H9 (cell line): Measurements from ENCODE around the gene SMIM32. TPM values are rescaled to one million over a fixed set of nuclear protein-coding genes. Genes with fewer than 3 reads are reported as not detected.

Experiments used
- DNase-seq: peaks from one replicate; pipeline ENCODE4 v3.0.0-alpha.2; 2017
- H2AFZ ChIP-seq: one replicate; pipeline ENCODE4 v1.6.1; 2013; ENCODE audit warnings: mild to moderate bottlenecking, low read length, control low read depth, moderate library complexity
- H2AK5ac ChIP-seq: 2 replicates; pipeline ENCODE4 v1.6.1; 2013; ENCODE audit warnings: low read length, control low read depth, mixed read lengths; ENCODE audit not compliant: insufficient read length
- H2BK120ac ChIP-seq: one replicate; pipeline ENCODE4 v1.6.1; 2013; ENCODE audit warnings: low read depth, mild to moderate bottlenecking, low read length, control low read depth, inconsistent platforms; ENCODE audit not compliant: poor library complexity, severe bottlenecking
- H2BK12ac ChIP-seq: 2 replicates; pipeline ENCODE4 v1.6.1; 2013; ENCODE audit warnings: low read length, control low read depth, mixed read lengths, low read depth; ENCODE audit not compliant: insufficient read length
- H2BK15ac ChIP-seq: 2 replicates; pipeline ENCODE4 v1.6.1; 2013; ENCODE audit warnings: low read depth, low read length, control low read depth
- H2BK20ac ChIP-seq: one replicate; pipeline ENCODE4 v1.6.1; 2013; ENCODE audit warnings: low read depth, mild to moderate bottlenecking, low read length, control low read depth, inconsistent platforms; ENCODE audit not compliant: poor library complexity, severe bottlenecking
- H2BK5ac ChIP-seq: 2 replicates; pipeline ENCODE4 v1.6.1; 2013; ENCODE audit warnings: low read length, control low read depth, mixed read lengths; ENCODE audit not compliant: insufficient read length
- H3K14ac ChIP-seq: 2 replicates; pipeline ENCODE4 v1.6.1; 2013; ENCODE audit warnings: low read length, control low read depth; ENCODE audit not compliant: insufficient read depth
- H3K18ac ChIP-seq: 2 replicates; pipeline ENCODE4 v1.6.1; 2013; ENCODE audit warnings: low read depth, mild to moderate bottlenecking, mixed read lengths, low read length, control low read depth; ENCODE audit not compliant: insufficient read length
- H3K23ac ChIP-seq: 2 replicates; pipeline ENCODE4 v1.6.1; 2013; ENCODE audit warnings: low read length, control low read depth, mixed read lengths, low read depth; ENCODE audit not compliant: insufficient read length
- H3K23me2 ChIP-seq: 2 replicates; pipeline ENCODE4 v1.6.1; 2013; ENCODE audit warnings: low read depth, mild to moderate bottlenecking, mixed read lengths, low read length, control low read depth; ENCODE audit not compliant: insufficient read length, poor library complexity, severe bottlenecking
- H3K27ac ChIP-seq: 2 replicates; pipeline ENCODE4 v1.5.1; 2013; ENCODE audit warnings: low read length, control low read depth, mixed read lengths, low read depth; ENCODE audit not compliant: insufficient read length
- H3K27me3 ChIP-seq: 2 replicates; pipeline ENCODE4 v1.6.1; 2013; ENCODE audit warnings: low read length, control low read depth, inconsistent platforms; ENCODE audit not compliant: insufficient read depth
- H3K4ac ChIP-seq: 2 replicates; pipeline ENCODE4 v1.6.1; 2013; ENCODE audit warnings: low read depth, mild to moderate bottlenecking, control low read depth, inconsistent platforms, low read length, moderate library complexity
- H3K4me1 ChIP-seq: 2 replicates; pipeline ENCODE4 v1.6.1; 2013; ENCODE audit warnings: low read length, control low read depth, inconsistent platforms; ENCODE audit not compliant: insufficient read depth
- H3K4me2 ChIP-seq: 2 replicates; pipeline ENCODE4 v1.6.1; 2013; ENCODE audit warnings: low read length, control low read depth, mixed read lengths; ENCODE audit not compliant: insufficient read length, insufficient read depth
- H3K56ac ChIP-seq: 2 replicates; pipeline ENCODE4 v1.6.1; 2013; ENCODE audit warnings: low read depth, mild to moderate bottlenecking, mixed read lengths, low read length, control low read depth; ENCODE audit not compliant: insufficient read length
- H3K79me1 ChIP-seq: 2 replicates; pipeline ENCODE4 v1.6.1; 2013; ENCODE audit warnings: low read depth, mild to moderate bottlenecking, moderate library complexity, low read length, control low read depth, inconsistent platforms; ENCODE audit not compliant: insufficient read depth, poor library complexity, severe bottlenecking
- H3K79me2 ChIP-seq: 2 replicates; pipeline ENCODE4 v1.6.1; 2013; ENCODE audit warnings: low read length, control low read depth, inconsistent platforms; ENCODE audit not compliant: insufficient read depth
- H3K9ac ChIP-seq: 2 replicates; pipeline ENCODE4 v1.6.1; 2013; ENCODE audit warnings: low read length, control low read depth, mixed read lengths; ENCODE audit not compliant: insufficient read length; ENCODE audit errors: extremely low read depth
- H3K9me3 ChIP-seq: one replicate; pipeline ENCODE4 v1.6.1; 2013; ENCODE audit warnings: low read depth, low read length, inconsistent platforms; ENCODE audit not compliant: control insufficient read depth
- H3T11ph ChIP-seq: one replicate; pipeline ENCODE4 v1.6.1; 2013; ENCODE audit warnings: mild to moderate bottlenecking, low read length, control low read depth, inconsistent platforms
- H4K20me1 ChIP-seq: one replicate; pipeline ENCODE4 v1.6.1; 2013; ENCODE audit not compliant: control insufficient read depth, insufficient read length, insufficient read depth
- H4K5ac ChIP-seq: 2 replicates; pipeline ENCODE4 v1.6.1; 2013; ENCODE audit warnings: low read depth, mild to moderate bottlenecking, mixed read lengths, low read length, control low read depth; ENCODE audit not compliant: insufficient read length
- H4K8ac ChIP-seq: replicated peaks from 2 replicates; pipeline ENCODE4 v1.6.1; 2013; ENCODE audit warnings: low read length, control low read depth, mixed read lengths, low read depth; ENCODE audit not compliant: insufficient read length
- H4K91ac ChIP-seq: 2 replicates; pipeline ENCODE4 v1.6.1; 2013; ENCODE audit warnings: low read depth, mild to moderate bottlenecking, moderate library complexity, mixed read lengths, low read length, control low read depth; ENCODE audit not compliant: insufficient read length
- H3K27ac Mint-ChIP-seq, 3 experiments: 2 replicates in 2 of 3; 3 replicates in 1 of 3; pipeline ENCODE4 v1.8.0; 2020 to 2021; ENCODE audit warnings: mixed read lengths in 3 of 3, mild to moderate bottlenecking in 1 of 3, moderate library complexity in 1 of 3
- H3K27me3 Mint-ChIP-seq: 2 replicates; pipeline ENCODE4 v1.8.0; 2021; ENCODE audit warnings: low read depth, mild to moderate bottlenecking, moderate library complexity, mixed read lengths
- H3K36me3 Mint-ChIP-seq, 3 experiments: 2 replicates in 2 of 3; 3 replicates in 1 of 3; pipeline ENCODE4 v1.8.0; 2020 to 2021; ENCODE audit warnings: low read depth in 3 of 3, mixed read lengths in 3 of 3; ENCODE audit not compliant: insufficient read depth in 1 of 3
- H3K4me1 Mint-ChIP-seq, 2 experiments: 2 replicates each; pipeline ENCODE4 v1.8.0; 2020; ENCODE audit warnings: mixed read lengths in 2 of 2
- H3K4me3 Mint-ChIP-seq, 2 experiments: 2 replicates in 1 of 2; 3 replicates in 1 of 2; pipeline ENCODE4 v1.8.0; 2020 to 2021; ENCODE audit warnings: mild to moderate bottlenecking in 2 of 2, mixed read lengths in 2 of 2, moderate library complexity in 1 of 2
- H3K9me3 Mint-ChIP-seq, 2 experiments: 2 replicates in 1 of 2; 3 replicates in 1 of 2; pipeline ENCODE4 v1.8.0; 2020; ENCODE audit warnings: mild to moderate bottlenecking in 2 of 2, mixed read lengths in 2 of 2, moderate library complexity in 1 of 2
- WGBS: extraction: QIAGEN DNeasy Blood & Tissue Kit; methylation state at CpG from one replicate; pipeline ENCODE4 v1.1.7; 2013; ENCODE audit warnings: missing lambda C conversion rate, low lambda C conversion rate, mixed read lengths; ENCODE audit not compliant: insufficient read length; ENCODE audit errors: extremely low coverage; 5-methylcytosine and 5-hydroxymethylcytosine counted together
- total RNA-seq: library from RNA; stranded (reverse); gene quantifications from 2 replicates; pipeline ENCODE4 v1.2.1, GENCODE V29; 2021
- TF ChIP-seq, protein P1 (sequence below): fragments of 200-600 bp; sonication (generic); conservative IDR thresholded peaks from 3 replicates; pipeline ENCODE4 v1.8.0; 2021; ENCODE audit warnings: antibody characterized with exemption, mild to moderate bottlenecking

Gene SMIM32
- total RNA-seq, 1 experiment from 2014 or later = not detected

DNA sequence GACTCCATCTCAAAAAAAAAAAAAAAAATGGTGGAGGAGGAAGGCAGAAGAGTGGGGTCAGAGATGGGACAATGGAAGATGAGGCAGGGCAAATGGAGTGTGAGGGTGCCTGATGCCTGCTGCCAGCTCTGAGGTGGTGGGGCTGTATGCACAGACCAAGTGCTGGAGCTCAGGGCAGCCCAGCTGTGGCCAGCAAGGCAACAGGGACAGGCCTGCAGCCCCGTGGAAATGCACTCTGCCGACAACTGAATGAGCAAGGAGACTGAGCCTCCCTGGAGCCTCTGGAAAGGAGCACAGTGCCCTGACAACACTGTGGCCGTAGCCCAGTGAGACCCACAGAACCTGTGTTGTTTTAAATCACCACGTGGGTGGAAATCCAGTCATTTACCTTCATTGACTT, 22.9 kb upstream of the SMIM32 start:
- H3K4me2 ChIP-seq = no peak overlapping the region
- no peaks in the 10 kb centered on the region for H3K9me3 ChIP-seq
- no peak overlapping the region for H4K5ac ChIP-seq
- H2BK15ac ChIP-seq = no peak overlapping the region
- no peaks in the 10 kb centered on the region for H3K23me2 ChIP-seq
- H3K9ac ChIP-seq = no peak overlapping the region
- H3T11ph ChIP-seq = no peak overlapping the region
- H4K20me1 ChIP-seq = no peaks in the 10 kb centered on the region
- H2BK20ac ChIP-seq = no peak overlapping the region
- no peak overlapping the region for H2BK5ac ChIP-seq
- no peaks in the 10 kb centered on the region for H3K27me3 ChIP-seq
- no peak for DNase-seq
- H3K27ac ChIP-seq = no peak overlapping the region
- H3K79me1 ChIP-seq = no peaks in the 10 kb centered on the region
- Mint-ChIP-seq H3K36me3 (peaks cover 2 to 9% (median 6%) of the 10 kb centered on the region in 3 experiments; a peak in 5 of 7 replicates), H3K9me3 (peaks cover 11 to 12% of the 10 kb centered on the region in 2 experiments), H3K4me3 (no peak overlapping the region), H3K27me3 (peaks cover 48% of the 10 kb centered on the region), H3K4me1 (peaks cover 15 to 16% of the 10 kb centered on the region in 2 experiments), H3K27ac (no peak overlapping the region)
- no CpG with 5 or more reads among the region's 4 CpGs for WGBS
- H2AFZ ChIP-seq = no peak overlapping the region
- H3K79me2 ChIP-seq = no peaks in the 10 kb centered on the region
- H2BK120ac ChIP-seq = no peak overlapping the region
- TF ChIP-seq, protein P1, sequence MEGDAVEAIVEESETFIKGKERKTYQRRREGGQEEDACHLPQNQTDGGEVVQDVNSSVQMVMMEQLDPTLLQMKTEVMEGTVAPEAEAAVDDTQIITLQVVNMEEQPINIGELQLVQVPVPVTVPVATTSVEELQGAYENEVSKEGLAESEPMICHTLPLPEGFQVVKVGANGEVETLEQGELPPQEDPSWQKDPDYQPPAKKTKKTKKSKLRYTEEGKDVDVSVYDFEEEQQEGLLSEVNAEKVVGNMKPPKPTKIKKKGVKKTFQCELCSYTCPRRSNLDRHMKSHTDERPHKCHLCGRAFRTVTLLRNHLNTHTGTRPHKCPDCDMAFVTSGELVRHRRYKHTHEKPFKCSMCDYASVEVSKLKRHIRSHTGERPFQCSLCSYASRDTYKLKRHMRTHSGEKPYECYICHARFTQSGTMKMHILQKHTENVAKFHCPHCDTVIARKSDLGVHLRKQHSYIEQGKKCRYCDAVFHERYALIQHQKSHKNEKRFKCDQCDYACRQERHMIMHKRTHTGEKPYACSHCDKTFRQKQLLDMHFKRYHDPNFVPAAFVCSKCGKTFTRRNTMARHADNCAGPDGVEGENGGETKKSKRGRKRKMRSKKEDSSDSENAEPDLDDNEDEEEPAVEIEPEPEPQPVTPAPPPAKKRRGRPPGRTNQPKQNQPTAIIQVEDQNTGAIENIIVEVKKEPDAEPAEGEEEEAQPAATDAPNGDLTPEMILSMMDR = no peak
- H4K8ac ChIP-seq = no peak overlapping the region
- no peak overlapping the region for H3K56ac ChIP-seq
- H3K4me1 ChIP-seq = no peaks in the 10 kb centered on the region
- no peak overlapping the region for H3K4ac ChIP-seq
- no peak overlapping the region for H2BK12ac ChIP-seq
- no peak overlapping the region for H3K14ac ChIP-seq
- H3K23ac ChIP-seq = no peak overlapping the region
- no peak overlapping the region for H4K91ac ChIP-seq
- no peak overlapping the region for H3K18ac ChIP-seq
- H2AK5ac ChIP-seq = no peak overlapping the region
